HG02610 (cell line): ENCODE data around the gene DLG2.
"Not testable (repeated sequence)": the region's sequence is repeated elsewhere in the genome, so short reads cannot be mapped to it uniquely, and the experiment has no call there.

ENCODE experiments used
- ATAC-seq: cut with Tn5 transposase; IDR thresholded peaks from one replicate; pipeline ENCODE4 v1.9.1; 2021; ENCODE audit warnings: mild to moderate bottlenecking, moderate library complexity; ENCODE audit not compliant: unreplicated experiment

The DLG2 gene

DNA sequence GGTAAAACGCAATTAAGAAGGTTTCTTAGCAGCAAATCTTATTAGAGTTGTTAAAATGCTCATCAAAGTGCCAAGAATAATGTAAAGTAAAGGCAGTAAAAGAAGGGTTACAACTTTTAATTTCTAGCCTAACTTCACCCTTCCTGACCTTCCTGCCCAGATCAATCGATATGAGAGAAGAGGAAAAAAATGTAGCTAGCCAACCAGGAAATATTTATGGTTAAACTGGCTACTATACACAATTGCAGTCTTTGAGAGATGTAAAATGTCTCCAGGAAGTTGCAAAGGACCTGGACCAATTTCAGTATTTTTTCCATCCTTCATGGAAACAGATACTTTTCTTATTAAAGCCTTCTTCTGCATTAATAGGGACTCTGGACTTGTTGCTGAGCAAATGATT lies 2199.2 kb downstream of the DLG2 start:
- ATAC-seq = no peak

- no peak for ATAC-seq
Observed at GRCh38 chr11:83427501-83427900, 2199.6 kb downstream of the DLG2 start.

DNA sequence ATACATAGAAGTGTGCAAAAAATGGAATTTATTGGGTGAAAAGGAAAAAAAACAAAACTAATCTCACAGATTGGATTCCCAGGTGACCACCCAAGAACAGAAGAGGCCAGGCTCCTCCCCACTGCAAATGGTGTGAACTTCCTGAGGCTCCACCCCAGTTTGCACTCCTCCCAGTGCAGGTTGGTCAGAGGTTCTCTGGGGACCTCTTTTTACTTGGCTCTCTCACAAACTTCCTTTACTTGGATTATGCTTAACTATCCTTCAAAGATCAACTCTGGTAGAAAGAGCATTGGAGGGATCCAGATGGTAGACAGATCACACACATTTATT lies 2202.0 kb downstream of the DLG2 start:
- ATAC-seq = no peak

DNA sequence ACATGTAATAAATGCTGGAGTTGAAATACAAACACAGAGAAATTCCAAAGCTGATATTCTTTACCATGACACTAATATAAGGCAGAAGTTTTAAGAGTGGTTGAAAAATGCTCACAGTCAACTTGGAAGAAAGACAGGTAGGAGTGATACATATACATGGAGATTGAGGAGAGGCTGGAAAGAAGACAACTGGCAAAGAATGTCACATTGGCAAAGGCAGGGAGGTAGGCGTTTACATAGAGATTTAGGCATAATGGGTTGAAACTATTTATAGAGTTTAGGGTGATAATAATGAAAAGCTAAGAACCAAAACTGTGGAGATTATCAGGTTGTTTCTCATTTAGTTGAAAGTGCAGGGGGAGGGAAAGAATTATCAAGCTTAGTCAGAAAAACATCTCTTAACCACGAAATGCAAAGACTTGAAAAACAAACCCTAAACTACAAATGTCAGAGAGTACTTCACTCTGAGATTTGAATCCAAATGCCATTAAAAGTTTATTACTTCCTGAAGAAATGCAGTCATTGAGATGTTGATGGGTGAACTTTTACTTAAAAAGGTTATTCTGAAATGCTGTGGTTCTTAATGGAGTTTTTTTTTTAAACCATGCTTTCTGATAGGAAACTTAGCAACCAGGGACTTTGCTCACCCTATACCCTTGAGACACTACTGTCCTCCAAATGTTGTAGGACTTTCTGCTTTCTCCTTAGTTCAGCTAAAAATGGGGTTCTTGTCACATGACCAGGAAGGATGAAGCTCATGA lies 2202.6 kb downstream of the DLG2 start:
- no peak for ATAC-seq

DNA sequence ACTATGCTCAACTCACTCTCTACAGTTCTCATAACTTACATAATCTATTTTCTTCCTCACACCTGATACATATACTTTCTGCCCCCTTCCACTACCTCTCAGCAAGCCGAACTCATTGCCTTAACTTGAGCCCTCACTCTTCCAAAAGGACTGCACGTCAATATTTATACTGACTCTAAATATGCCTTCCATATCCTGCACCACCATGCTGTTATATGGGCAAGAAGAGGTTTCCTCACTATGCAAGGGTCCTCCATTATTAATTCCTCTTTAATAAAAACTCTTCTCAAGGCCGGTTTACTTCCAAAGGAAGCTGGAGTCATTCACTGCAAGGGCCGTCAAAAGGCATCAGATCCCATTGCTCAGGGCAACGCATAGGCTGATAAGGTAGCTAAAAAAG lies 2204.5 kb downstream of the DLG2 start:
- not testable (repeated sequence) for ATAC-seq

- no peak for ATAC-seq
Observed at GRCh38 chr11:83410605-83411565, 2216.3 kb downstream of the DLG2 start.

DNA sequence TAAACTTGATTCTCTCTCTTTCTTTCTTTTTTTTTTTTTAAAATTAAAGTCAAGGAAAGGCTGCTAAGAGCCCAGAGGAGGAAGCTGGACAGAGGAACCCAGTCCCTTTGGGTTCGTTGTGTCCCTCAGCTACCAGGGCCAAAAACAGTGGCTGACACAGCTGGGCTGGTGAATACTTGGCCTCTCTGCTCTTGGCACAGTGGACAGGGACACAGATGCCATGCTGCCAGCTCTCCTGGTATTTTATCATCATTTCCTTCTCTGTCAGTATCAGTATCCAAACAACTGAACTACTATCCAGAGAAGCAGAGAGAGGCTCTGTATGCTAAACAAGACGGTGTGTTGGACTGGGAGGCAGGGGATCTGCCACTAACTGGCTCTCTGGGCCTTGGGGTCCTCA lies 2217.3 kb downstream of the DLG2 start:
- ATAC-seq = no peak

- no peak for ATAC-seq
Observed at GRCh38 chr11:83409476-83409875, 2217.7 kb downstream of the DLG2 start.

GRCh38 chr11:83408946-83409345 lies 2218.2 kb downstream of the DLG2 start:
- no peak for ATAC-seq
